Neuronal stem cell (in vitro differentiated cells): ENCODE results near the gene EPAS1.
A peak's percentile ranks its signal among the peaks of the same experiment; 100 is the strongest.

Source experiments
- DNase-seq: peaks from one replicate; pipeline ENCODE4 v3.0.0-alpha.2; 2013; ENCODE audit warnings: low spot score
- H2AFZ ChIP-seq: one replicate; pipeline ENCODE4 v1.6.1; 2013; ENCODE audit warnings: mild to moderate bottlenecking, low read length, inconsistent platforms
- H2AK5ac ChIP-seq: 2 replicates; pipeline ENCODE4 v1.6.1; 2013; ENCODE audit warnings: low read depth, mild to moderate bottlenecking, inconsistent platforms, low read length, moderate library complexity, mixed read lengths
- H2BK120ac ChIP-seq: 2 replicates; pipeline ENCODE4 v1.6.1; 2013; ENCODE audit warnings: low read depth, mild to moderate bottlenecking, inconsistent platforms, low read length, moderate library complexity, mixed read lengths
- H2BK12ac ChIP-seq: one replicate; pipeline ENCODE4 v1.6.1; 2013; ENCODE audit warnings: low read length, inconsistent platforms
- H2BK15ac ChIP-seq: 2 replicates; pipeline ENCODE4 v1.6.1; 2013; ENCODE audit warnings: mild to moderate bottlenecking, low read length, inconsistent platforms, mixed read lengths
- H2BK5ac ChIP-seq: one replicate; pipeline ENCODE4 v1.6.1; 2013; ENCODE audit warnings: inconsistent platforms, mild to moderate bottlenecking, low read length, moderate library complexity
- H3K14ac ChIP-seq: one replicate; pipeline ENCODE4 v1.6.1; 2013; ENCODE audit warnings: low read length, inconsistent platforms
- H3K18ac ChIP-seq: 2 replicates; pipeline ENCODE4 v1.6.1; 2013; ENCODE audit warnings: low read length, inconsistent platforms
- H3K23ac ChIP-seq: 2 replicates; pipeline ENCODE4 v1.6.1; 2013; ENCODE audit warnings: low read depth, mild to moderate bottlenecking, mixed read lengths, low read length, inconsistent platforms; ENCODE audit not compliant: poor library complexity
- H3K27ac ChIP-seq: replicated peaks from 3 replicates; pipeline ENCODE4 v1.5.1; 2013; ENCODE audit warnings: low read length, inconsistent platforms
- H3K27me3 ChIP-seq, 3 experiments: 2 replicates each; pipeline ENCODE4 v1.6.1; 2013; ENCODE audit warnings: low read length in 3 of 3, mild to moderate bottlenecking in 2 of 3, inconsistent platforms in 1 of 3, low read depth in 1 of 3, mixed read lengths in 1 of 3, moderate library complexity in 1 of 3; ENCODE audit not compliant: control insufficient read depth in 3 of 3, insufficient read depth in 3 of 3
- H3K36me3 ChIP-seq, 2 donors: replicated peaks in 1 of 2; 2 replicates each; pipeline ENCODE4 v1.6.1; 2013; ENCODE audit warnings: low read length in 2 of 2; ENCODE audit not compliant: control insufficient read depth in 2 of 2, insufficient read depth in 2 of 2
- H3K4ac ChIP-seq: 2 replicates; pipeline ENCODE4 v1.6.1; 2013; ENCODE audit warnings: inconsistent platforms, mild to moderate bottlenecking, low read length, moderate library complexity
- H3K4me1 ChIP-seq, 2 donors: 1 replicate in 1 of 2; 2 replicates in 1 of 2; pipeline ENCODE4 v1.6.1; 2013; ENCODE audit warnings: low read length in 2 of 2, low read depth in 1 of 2; ENCODE audit not compliant: control insufficient read depth in 2 of 2, insufficient read depth in 1 of 2
- H3K4me2 ChIP-seq: one replicate; pipeline ENCODE4 v1.6.1; 2013; ENCODE audit warnings: mild to moderate bottlenecking, low read length, inconsistent platforms; ENCODE audit not compliant: insufficient read depth, poor library complexity, severe bottlenecking
- H3K4me3 ChIP-seq, 2 donors: 2 replicates each; pipeline ENCODE4 v1.5.1; 2013; ENCODE audit warnings: low read length in 2 of 2, mild to moderate bottlenecking in 2 of 2, inconsistent platforms in 1 of 2, moderate library complexity in 1 of 2
- H3K79me1 ChIP-seq: one replicate; pipeline ENCODE4 v1.6.1; 2013; ENCODE audit warnings: low read depth, mild to moderate bottlenecking, inconsistent platforms, low read length, moderate library complexity
- H3K9ac ChIP-seq: one replicate; pipeline ENCODE4 v1.6.1; 2013; ENCODE audit warnings: mild to moderate bottlenecking, low read depth, low read length, inconsistent platforms; ENCODE audit not compliant: poor library complexity
- H3K9me3 ChIP-seq, 2 donors: replicated peaks in 1 of 2; 2 replicates each; pipeline versions ENCODE3 to v1.6.1; 2013; ENCODE audit warnings: low read length in 2 of 2, mild to moderate bottlenecking in 2 of 2, inconsistent platforms in 1 of 2, low read depth in 1 of 2, mixed read lengths in 1 of 2, moderate library complexity in 1 of 2; ENCODE audit not compliant: control insufficient read depth in 2 of 2, insufficient read depth in 1 of 2
- H4K8ac ChIP-seq: one replicate; pipeline ENCODE4 v1.6.1; 2013; ENCODE audit warnings: low read depth, mild to moderate bottlenecking, inconsistent platforms, low read length, moderate library complexity
- H4K91ac ChIP-seq: one replicate; pipeline ENCODE4 v1.6.1; 2013; ENCODE audit warnings: low read length, low read depth, mild to moderate bottlenecking, inconsistent platforms; ENCODE audit not compliant: poor library complexity
- WGBS, 2 donors: extraction: QIAGEN DNeasy Blood & Tissue Kit; methylation state at CpG; one replicate each; pipeline ENCODE4 v1.1.7; 2013; ENCODE audit warnings: missing lambda C conversion rate in 2 of 2, mixed read lengths in 1 of 2; ENCODE audit not compliant: insufficient read length in 2 of 2, insufficient replicate concordance in 1 of 2; ENCODE audit errors: extremely low coverage in 2 of 2; 5-methylcytosine and 5-hydroxymethylcytosine counted together

Gene EPAS1

GRCh38 chr2:46356991-46357390, 59.8 kb downstream of the EPAS1 start:
- Histone ChIP-seq H3K4me1 (no peaks in the 10 kb centered on the region), H3K27me3 (peaks cover 0 to 6% (median 0%) of the 10 kb centered on the region in 3 experiments), H3K23ac (no peak overlapping the region), H3K4me2 (no peak overlapping the region), H3K14ac (no peak overlapping the region), H3K79me1 (no peaks in the 10 kb centered on the region), H3K9ac (no peak overlapping the region), H4K8ac (no peak overlapping the region), H3K18ac (no peak overlapping the region), H2AK5ac (no peak overlapping the region), H3K4ac (no peak overlapping the region), H2BK120ac (no peak overlapping the region), H3K9me3 (peaks cover 0 to 3% of the 10 kb centered on the region in 2 donors), H3K36me3 (no peaks in the 10 kb centered on the region), H2AFZ (no peak overlapping the region), H4K91ac (no peak overlapping the region), H3K27ac (no peak overlapping the region), H2BK15ac (no peak overlapping the region), H3K4me3 (no peak overlapping the region), H2BK12ac (no peak overlapping the region), H2BK5ac (no peak overlapping the region)
- no CpG with 5 or more reads among the region's 1 CpG for WGBS, 2 donors
- DNase-seq = no peak

DNA sequence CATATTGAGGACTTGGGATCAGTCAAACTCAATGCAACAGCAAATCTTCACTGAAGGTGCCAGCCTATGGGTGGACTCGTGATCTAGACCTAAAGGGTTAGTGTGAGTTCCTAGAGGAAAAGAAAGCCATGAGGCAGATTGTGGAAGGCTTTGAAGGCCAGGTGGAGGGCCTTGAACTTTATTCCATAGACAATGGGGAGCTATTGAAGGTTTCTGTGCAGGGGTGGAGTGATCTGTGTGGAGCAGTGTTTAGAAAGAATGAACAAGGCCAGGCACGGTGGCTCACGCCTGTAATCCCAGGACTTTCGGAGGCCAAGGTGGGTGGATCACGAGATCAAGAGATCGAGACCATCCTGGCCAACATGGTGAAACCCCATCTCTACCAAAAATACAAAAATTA, 61.5 kb downstream of the EPAS1 start:
- H2BK120ac ChIP-seq = no peak overlapping the region
- H3K18ac ChIP-seq = no peak overlapping the region
- H3K23ac ChIP-seq = no peak overlapping the region
- H3K4ac ChIP-seq = no peak overlapping the region
- no peak overlapping the region for H4K91ac ChIP-seq
- peaks cover 0 to 6% (median 0%) of the 10 kb centered on the region in 3 experiments for H3K27me3 ChIP-seq
- no CpG with 5 or more reads among the region's 6 CpGs for WGBS, 2 donors
- H3K4me1 ChIP-seq = no peaks in the 10 kb centered on the region
- H3K79me1 ChIP-seq = no peaks in the 10 kb centered on the region
- no peak overlapping the region for H2BK15ac ChIP-seq
- no peak overlapping the region for H3K4me3 ChIP-seq
- no peak overlapping the region for H3K14ac ChIP-seq
- H3K27ac ChIP-seq = no peak overlapping the region
- H3K36me3 ChIP-seq = no peaks in the 10 kb centered on the region
- DNase-seq = no peak
- H4K8ac ChIP-seq = no peak overlapping the region
- H2AFZ ChIP-seq = no peak overlapping the region
- no peak overlapping the region for H3K4me2 ChIP-seq
- H2BK12ac ChIP-seq = no peak overlapping the region
- no peak overlapping the region for H2AK5ac ChIP-seq
- no peak overlapping the region for H2BK5ac ChIP-seq
- H3K9ac ChIP-seq = no peak overlapping the region
- H3K9me3 ChIP-seq = peaks cover 0 to 7% of the 10 kb centered on the region in 2 donors

DNA sequence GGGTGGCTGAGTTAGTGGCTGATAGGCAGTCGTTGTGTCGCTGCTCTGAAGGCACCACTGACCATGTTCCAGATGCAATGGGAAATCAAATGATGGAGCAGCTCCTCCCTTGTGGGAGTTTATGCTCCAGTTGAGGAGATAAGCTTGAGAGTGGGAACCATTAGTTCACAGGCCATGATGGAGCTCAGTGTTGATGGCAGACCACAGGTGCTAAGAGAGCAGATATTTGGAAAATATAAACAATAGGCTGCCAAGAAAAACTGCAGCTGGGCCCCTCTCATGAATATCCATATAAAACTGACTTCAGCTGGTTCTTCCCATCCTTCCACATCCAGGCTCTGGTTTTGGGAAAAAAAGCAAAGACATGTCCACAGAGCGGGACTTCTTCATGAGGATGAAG, 63.1 kb downstream of the EPAS1 start:
- no peak overlapping the region for H3K23ac ChIP-seq
- DNase-seq = no peak
- no peak overlapping the region for H2AK5ac ChIP-seq
- no peaks in the 10 kb centered on the region for H3K4me1 ChIP-seq
- H3K27me3 ChIP-seq = peaks cover 0 to 3% (median 0%) of the 10 kb centered on the region in 3 experiments
- no peak overlapping the region for H3K9ac ChIP-seq
- H3K27ac ChIP-seq = no peak overlapping the region
- H3K9me3 ChIP-seq = peaks cover 0 to 9% of the 10 kb centered on the region in 2 donors
- H2AFZ ChIP-seq = no peak overlapping the region
- H4K91ac ChIP-seq = no peak overlapping the region
- H3K4me2 ChIP-seq = no peak overlapping the region
- no peak overlapping the region for H2BK12ac ChIP-seq
- H3K14ac ChIP-seq = no peak overlapping the region
- H4K8ac ChIP-seq = no peak overlapping the region
- H3K79me1 ChIP-seq = no peaks in the 10 kb centered on the region
- WGBS, 2 donors = no CpG with 5 or more reads among the region's 3 CpGs
- H2BK5ac ChIP-seq = no peak overlapping the region
- no peaks in the 10 kb centered on the region for H3K36me3 ChIP-seq
- no peak overlapping the region for H3K18ac ChIP-seq
- no peak overlapping the region for H2BK15ac ChIP-seq
- H3K4ac ChIP-seq = no peak overlapping the region
- no peak overlapping the region for H3K4me3 ChIP-seq
- no peak overlapping the region for H2BK120ac ChIP-seq

- no peaks in the 10 kb centered on the region for H3K4me1 ChIP-seq
- H3K9ac ChIP-seq = no peak overlapping the region
- peaks cover 0 to 3% (median 0%) of the 10 kb centered on the region in 3 experiments for H3K27me3 ChIP-seq
- H3K4ac ChIP-seq = no peak overlapping the region
- no peak overlapping the region for H2AK5ac ChIP-seq
- no peak overlapping the region for H4K8ac ChIP-seq
- peak overlapping the region; percentile 22 for H3K14ac ChIP-seq
- no peaks in the 10 kb centered on the region for H3K36me3 ChIP-seq
- no peak overlapping the region for H4K91ac ChIP-seq
- no peak overlapping the region for H2BK15ac ChIP-seq
- no peak overlapping the region for H3K4me2 ChIP-seq
- H3K4me3 ChIP-seq = no peak overlapping the region
- H2AFZ ChIP-seq = no peak overlapping the region
- no peak overlapping the region for H2BK12ac ChIP-seq
- no peak overlapping the region for H3K18ac ChIP-seq
- peak overlapping the region; percentile 32 for H2BK120ac ChIP-seq
- H3K79me1 ChIP-seq = no peaks in the 10 kb centered on the region
- H2BK5ac ChIP-seq = no peak overlapping the region
- no peak for DNase-seq
- H3K27ac ChIP-seq = no peak overlapping the region
- H3K23ac ChIP-seq = no peak overlapping the region
- no CpG with 5 or more reads among the region's 6 CpGs for WGBS, 2 donors
- H3K9me3 ChIP-seq = peaks cover 0 to 9% of the 10 kb centered on the region in 2 donors
These were observed 64.9 kb downstream of the EPAS1 start for GRCh38 chr2:46361920-46362666.
